Activated CD4-positive, alpha-beta T cell treated with anti-CD3 and anti-CD28 coated beads, Interleukin-2, Interleukin-6, amounts not matched to agents 100 ng/mL and 50 ng/mL, durations not matched to agents 16 hours and 8 hours (primary cell): ENCODE results near the gene GPS2.
A peak's percentile ranks its signal among the peaks of the same experiment; 100 is the strongest.
"Not testable (repeated sequence)": the region's sequence is repeated elsewhere in the genome, so short reads cannot be mapped to it uniquely, and the experiment has no call there.

Source experiments
- DNase-seq: peaks from one replicate; pipeline ENCODE4 v3.0.0-alpha.2; 2020

The GPS2 gene

GRCh38 chr17:7336240-7337175, 21.3 kb upstream of the GPS2 start, which contains the start of gene ACAP1:
Gene ACAP1, plus strand, starts transcription at chr17:7336529. Its CDS starts 206 bp downstream, at chr17:7336735.
- DNase-seq, result peak; percentile 93

- not testable (repeated sequence) for DNase-seq
These were observed 20.6 kb upstream of the GPS2 start for GRCh38 chr17:7335765-7336164.

- no peak for DNase-seq
These were observed 19.9 kb upstream of the GPS2 start for GRCh38 chr17:7334938-7335538.

- not testable (repeated sequence) for DNase-seq
These were observed 17.5 kb upstream of the GPS2 start for GRCh38 chr17:7332600-7333069.

- DNase-seq, result no peak
These were observed 17.0 kb upstream of the GPS2 start for GRCh38 chr17:7332111-7332510.

GRCh38 chr17:7330638-7331015, 15.5 kb upstream of the GPS2 start:
- no peak for DNase-seq

- peak; percentile 88 for DNase-seq
These were observed 15.0 kb upstream of the GPS2 start for GRCh38 chr17:7329997-7330637.

- peak; percentile 98 for DNase-seq
These were observed 14.3 kb upstream of the GPS2 start for GRCh38 chr17:7329374-7329996.

GRCh38 chr17:7328840-7329373, 13.7 kb upstream of the GPS2 start, which contains the start of gene NEURL4:
Gene NEURL4, minus strand, starts transcription at chr17:7329335. Its CDS starts 23 bp downstream, at chr17:7329312.
- DNase-seq, result peak; percentile 41

GRCh38 chr17:7328009-7328408, 12.8 kb upstream of the GPS2 start:
- DNase-seq, result no peak

GRCh38 chr17:7327501-7327900, 12.3 kb upstream of the GPS2 start:
- no peak for DNase-seq

GRCh38 chr17:7327056-7327455, 11.9 kb upstream of the GPS2 start:
- no peak for DNase-seq

GRCh38 chr17:7326186-7326585, 11.0 kb upstream of the GPS2 start:
- no peak for DNase-seq

- no peak for DNase-seq
These were observed 9.9 kb upstream of the GPS2 start for GRCh38 chr17:7325031-7325528.

- no peak for DNase-seq
These were observed 9.2 kb upstream of the GPS2 start for GRCh38 chr17:7324438-7324779.

GRCh38 chr17:7323731-7324437, 8.7 kb upstream of the GPS2 start:
- DNase-seq, result peak; percentile 73

- no peak for DNase-seq
These were observed 7.5 kb upstream of the GPS2 start for GRCh38 chr17:7322520-7323194.

- no peak for DNase-seq
These were observed 6.3 kb upstream of the GPS2 start for GRCh38 chr17:7321466-7321865.

GRCh38 chr17:7318121-7318860, 3.1 kb upstream of the GPS2 start:
- DNase-seq, result no peak

- DNase-seq, result no peak
These were observed 2.1 kb upstream of the GPS2 start for GRCh38 chr17:7317161-7317803.
